Mucosa of gallbladder (tissue), 1 donor: ENCODE data around the gene QKI. TPM values are rescaled to one million over a fixed set of nuclear protein-coding genes. Genes with fewer than 3 reads are reported as not detected.
A peak's percentile ranks its signal among the peaks of the same experiment; 100 is the strongest.
"Not testable (repeated sequence)": the region's sequence is repeated elsewhere in the genome, so short reads cannot be mapped to it uniquely, and the experiment has no call there.

ENCODE experiments used
- DNase-seq: peaks from one replicate; pipeline ENCODE4 v3.0.0-alpha.2; 2020; ENCODE audit warnings: low spot score
- total RNA-seq: library from RNA; stranded (reverse); gene quantifications from one replicate; pipeline ENCODE4 v1.2.1, GENCODE V29; 2021
- donor health status: DM: no; HTN: no; CAD: no.

The QKI gene
- 80.0 TPM for total RNA-seq

DNA sequence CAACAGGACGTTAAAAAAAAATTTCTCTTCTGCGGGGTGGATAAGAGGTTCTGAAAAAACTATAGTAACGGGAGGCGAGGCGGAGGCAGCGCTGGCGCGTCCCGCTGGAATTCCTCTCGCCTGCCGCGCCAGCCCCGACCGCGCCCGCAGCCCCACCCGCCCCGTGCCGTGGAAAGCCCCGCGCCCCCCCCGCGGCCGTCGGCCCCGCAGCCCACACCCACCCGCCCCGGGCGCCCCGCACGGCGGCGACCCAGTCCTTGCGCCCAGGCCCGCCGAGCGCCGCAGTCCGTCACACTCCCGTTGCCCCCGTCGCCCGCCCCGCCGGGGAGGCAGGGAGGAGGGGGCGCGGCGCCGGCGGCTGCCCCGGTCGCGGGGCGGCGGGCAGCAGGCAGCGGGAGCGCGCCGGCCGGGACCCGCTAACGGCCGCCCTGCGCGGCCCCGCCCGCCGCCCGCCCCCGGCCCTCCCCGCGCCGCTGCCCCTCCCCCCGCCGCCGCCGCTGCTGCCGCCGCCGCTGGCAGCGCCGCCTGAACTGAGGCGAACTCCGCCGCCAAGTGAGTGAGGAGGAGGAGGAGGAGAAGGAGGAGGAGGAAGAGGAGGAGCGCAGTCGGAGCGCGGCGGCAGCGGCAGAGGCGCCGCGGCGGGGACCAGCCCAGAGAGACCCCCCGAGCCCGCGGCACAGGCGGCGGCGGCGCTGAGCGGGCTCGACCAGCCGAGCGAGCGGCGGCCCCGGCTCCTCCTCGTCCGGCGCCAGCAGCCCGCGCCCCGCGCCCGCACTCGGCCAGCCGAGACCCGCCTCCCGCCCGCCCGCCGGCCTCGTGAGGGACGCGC, at the start of gene QKI:
Gene QKI (plus strand): TSS at position 602 of the 829 bp plus-strand sequence. CDS start 476 bp downstream, outside the sequence.
- peak; percentile 81 for DNase-seq

DNA sequence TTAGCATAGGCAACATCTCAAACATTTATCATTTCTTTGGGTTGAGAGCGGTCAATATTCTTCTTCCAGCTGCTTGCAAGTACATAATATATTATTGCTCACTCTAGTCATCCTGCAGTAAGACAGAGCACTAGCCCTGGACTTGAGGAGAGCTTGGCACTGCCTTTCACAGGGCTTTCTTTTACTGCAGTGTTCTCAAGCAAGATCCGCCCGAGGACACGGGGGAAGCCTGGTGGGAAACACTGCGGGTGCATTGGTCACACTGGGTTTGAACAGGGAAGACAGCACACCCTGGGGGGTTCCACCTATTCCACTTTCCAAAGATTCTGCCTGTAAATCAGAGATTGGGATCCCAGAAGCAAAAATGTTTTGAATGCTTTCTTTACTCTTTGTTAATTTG, 48.2 kb upstream of the QKI start:
- no peak for DNase-seq

DNA sequence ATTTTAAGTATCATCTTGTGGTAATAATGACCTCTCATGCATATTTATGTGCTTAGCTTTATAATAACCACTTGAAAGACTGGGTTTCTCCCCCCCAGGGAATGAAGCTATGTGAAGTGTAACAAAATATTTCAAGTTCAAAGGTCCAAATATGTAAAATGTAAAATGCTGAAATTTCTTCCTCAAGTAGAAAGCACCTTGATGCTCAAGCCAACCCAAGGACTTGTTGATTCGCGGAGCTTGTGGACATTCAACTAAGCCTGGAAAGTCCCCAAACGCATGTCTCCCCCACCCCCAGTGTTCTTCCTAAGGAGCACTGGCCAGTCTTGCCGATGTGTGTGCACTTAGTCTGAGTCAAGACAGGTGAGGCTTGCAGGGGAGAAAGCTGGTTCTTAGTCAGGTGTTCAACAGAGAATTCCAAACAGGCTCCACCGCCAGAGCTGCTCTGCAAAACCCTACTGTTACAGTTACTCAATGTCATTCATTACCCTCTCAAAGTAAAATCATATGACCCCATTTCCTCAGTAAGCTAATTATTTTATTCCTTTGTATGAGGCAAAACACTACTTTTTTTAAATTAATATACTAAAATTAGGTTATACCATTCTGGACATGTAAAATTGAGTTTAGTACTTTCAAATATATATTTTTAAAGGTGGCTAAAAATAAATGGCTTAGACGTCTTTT, 46.9 kb upstream of the QKI start:
- no peak for DNase-seq

DNA sequence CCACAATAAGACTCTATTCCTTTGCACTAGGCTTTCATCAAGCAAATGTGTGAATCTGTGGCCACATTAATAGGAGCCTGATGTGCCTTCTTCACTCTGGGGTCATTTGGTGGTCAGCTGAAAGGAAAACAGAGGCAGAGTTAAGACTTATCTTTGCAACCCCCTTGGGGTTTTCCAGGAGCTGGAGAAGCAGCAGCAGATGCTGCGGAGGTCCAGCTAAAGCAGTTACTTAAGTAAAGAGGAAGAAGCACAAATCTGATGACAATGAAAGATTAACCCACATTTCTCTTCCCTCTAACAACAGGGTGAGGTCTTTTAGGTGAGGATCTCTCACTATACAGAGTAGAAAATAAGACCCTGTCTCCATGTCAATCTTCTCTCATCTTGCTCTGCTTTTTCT, 45.4 kb upstream of the QKI start:
- DNase-seq = no peak

DNA sequence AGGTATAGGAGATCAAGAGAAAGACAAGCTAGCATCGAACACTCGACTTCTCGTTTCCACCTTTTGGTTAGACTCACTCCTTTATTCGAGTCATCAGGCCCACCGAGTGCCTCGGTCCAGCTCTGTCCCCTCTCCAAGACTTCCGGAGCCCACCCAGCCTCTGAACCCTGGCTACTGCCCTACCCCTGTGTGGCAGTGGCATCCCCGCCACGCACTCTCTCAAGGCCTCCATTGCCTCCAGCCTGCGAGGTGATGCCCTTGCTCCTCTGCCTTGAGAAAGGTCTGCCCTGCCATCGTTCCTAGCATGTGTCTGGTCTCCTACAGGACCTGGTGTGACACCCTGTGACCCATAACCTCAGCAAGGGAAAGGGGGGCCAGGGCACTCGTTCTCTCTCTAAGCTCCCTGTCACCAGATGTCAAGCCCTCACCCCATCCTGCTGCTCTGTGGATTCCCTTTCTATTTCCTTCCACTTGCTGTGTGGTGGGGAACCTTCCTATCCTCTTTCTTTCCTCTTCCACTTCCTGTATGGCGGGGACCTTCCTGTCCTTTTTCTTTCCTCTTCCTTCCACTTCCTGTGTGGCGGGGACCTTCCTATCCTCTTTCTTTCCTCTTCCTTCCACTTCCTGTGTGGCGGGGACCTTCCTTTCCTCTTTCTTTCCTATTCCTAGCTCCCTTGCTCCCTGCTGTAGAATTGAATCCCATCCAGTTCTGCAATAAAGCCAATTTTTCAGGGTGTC, 44.7 kb upstream of the QKI start:
- DNase-seq = no peak

DNA sequence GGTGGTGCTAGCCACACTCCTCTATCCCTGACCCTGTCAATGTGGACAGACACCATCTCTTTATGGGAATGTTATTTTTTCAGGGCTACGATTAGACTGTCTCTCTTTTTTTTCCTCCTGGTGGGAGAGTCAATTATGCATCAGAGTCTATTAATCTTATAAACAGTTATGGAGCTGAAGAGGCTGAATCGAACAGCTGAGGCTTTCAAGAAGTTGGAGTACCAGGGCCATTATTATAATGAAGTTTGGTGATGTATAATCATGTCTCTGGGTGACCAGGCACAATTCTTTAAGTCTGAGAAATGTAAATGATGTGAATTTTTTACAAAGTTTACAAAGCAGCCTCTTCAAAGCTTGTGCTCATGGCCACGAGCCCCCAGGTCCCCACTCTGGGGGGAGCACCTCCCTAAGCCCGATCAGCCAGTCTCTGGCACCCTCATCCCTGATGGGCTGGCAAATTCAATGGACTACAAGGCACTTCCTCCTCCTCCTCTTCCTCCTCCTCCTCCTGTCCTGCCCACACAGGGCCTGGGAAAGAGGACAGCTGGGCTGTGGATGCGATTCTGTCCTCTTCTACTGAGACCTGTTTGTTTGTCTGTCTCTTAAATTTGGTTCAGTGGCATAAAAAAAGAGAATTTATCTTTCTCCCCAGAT, 43.9 kb upstream of the QKI start:
- DNase-seq = no peak

DNA sequence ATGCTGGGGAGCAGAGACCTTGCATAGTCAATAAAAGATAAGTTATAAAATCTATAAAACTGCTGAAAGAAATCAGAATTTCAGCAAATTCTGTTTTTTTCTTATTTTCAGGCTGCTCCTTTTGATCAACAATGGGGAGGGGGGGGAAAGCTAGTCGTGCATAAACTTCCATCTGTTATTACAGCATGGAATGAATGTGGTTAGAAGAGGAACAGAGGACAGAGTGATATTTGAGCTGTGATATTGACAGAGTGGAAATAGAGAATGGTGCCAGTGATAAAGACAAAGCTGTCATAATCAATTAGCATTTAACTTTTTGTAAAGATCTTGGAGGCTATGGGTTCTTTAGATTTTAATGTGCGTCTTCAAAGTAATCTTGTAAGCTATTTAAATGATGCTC, 43.4 kb upstream of the QKI start:
- no peak for DNase-seq

DNA sequence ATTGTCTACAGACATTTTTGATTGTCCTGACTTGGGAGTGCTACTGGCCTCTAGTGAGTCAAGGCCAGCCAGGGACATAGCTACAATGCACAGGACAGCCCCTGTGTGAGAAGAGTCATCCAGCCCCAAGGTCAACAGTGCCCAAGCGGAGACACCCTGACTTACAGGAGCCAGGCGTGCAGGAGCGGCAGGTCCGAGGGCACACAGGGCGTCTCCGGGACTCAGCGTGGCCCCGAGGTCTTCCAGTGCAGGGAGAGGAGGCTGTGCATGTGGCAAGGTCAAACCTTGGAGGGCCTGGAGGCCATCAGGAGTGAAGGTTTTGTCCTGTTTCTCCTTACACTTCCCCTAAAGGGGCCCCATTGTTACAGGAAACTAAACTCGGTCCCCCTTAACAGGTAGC, 41.3 kb upstream of the QKI start:
- DNase-seq = no peak

DNA sequence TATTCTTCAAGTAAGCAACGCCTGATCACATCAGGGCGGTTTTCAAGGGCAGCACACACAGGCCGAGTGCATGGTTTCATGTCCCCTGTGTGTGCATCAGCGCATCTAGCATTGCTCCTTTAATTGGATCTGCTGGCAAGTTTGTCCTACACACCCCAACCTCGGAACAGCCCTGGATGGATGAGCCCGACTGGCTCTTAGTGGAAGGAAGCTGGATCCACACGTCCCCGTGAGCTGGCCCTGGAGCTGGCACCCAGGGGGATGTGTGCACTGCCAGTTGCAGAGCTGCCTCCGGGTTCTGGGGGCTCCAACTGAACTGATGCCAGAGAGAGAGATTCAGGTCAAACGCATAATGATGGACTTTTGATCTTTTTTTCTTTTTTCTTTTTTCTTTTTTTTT, 39.2 kb upstream of the QKI start:
- DNase-seq = no peak

DNA sequence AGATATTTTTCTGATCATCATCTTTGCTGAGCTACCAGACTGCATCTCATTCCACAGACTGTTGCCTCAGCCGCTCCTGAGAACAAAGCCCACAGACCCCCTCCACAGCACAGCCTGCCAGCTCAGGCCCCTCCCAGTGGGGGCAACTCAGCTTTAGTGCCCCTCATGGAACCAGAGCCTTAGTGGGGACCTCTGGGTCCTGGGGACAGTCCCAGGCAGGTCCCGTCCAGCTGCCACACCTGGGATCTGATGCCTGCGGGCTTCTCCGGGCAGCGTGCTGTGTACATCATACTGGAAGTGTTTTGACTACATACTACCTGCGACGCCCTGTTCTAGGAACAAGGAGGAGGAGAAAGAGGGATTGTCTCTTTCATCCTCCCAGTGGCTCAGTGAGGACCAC, 38.3 kb upstream of the QKI start:
- no peak for DNase-seq

DNA sequence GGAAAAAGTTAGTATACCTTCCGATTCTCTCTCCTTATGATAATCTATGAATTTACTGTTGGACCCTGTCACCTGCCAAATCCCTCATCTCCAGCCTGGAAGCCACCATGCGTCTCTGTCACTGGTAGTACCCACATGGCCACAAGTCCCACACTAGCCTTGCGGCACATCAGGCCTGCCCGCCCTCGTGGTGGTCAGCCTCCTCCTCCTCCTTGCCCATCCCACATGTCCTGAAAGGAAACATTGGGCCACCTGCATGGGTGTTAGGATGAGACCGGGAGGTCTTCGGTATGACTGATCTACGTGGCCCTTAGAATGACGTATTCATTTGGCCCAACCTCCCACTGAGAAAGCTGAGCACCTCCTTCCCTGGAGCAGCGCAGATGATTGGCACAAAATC, 37.0 kb upstream of the QKI start:
- no peak for DNase-seq

DNA sequence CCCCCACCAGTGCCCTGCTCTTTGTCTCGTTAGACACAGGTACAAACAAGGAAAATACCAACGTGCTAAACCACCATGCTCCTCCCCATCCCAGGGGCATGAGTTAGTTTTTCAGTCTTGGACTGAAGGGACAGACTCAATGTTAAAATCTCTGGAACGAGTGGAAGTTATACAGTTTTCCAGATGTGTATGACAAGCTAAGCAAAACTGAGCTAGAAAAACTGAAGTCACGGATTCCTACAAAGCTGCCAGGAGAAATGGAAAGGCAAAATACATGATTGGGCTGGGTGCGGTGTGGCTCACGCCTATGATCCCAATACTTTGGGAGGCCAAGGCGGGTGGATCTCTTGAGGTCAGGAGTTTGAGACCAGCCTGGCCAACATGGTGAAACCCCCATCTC, 34.3 kb upstream of the QKI start:
- DNase-seq = no peak

DNA sequence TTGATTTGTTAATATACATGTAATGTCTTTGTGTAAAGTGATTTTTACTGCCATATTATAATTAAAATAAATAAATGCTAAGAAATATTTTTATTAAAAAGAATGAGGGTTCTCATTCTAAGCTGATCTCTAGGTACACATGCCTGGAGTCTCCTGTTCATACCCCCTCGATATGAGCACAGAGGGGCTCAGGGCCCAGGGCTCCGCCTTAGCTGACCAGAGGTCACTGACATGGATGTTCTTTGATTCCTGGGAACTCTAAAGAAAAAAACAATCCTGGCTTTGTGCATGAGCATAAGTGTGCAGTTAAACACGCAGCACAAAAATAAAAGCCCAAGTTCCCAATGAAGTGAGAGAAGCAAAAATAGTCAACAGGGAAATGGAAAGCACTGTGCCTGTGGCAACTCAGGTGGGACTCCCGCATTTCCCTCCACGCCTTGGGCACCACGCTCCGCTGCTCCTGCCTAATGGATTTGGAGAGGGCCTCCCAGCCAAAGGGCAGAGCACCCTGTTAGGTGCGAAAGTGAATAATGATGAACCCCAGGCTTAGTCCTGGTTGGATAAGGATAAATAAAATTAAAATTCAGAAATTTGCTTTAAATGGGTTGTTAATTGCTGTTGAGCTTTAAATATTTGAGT, 33.3 kb upstream of the QKI start:
- no peak for DNase-seq

DNA sequence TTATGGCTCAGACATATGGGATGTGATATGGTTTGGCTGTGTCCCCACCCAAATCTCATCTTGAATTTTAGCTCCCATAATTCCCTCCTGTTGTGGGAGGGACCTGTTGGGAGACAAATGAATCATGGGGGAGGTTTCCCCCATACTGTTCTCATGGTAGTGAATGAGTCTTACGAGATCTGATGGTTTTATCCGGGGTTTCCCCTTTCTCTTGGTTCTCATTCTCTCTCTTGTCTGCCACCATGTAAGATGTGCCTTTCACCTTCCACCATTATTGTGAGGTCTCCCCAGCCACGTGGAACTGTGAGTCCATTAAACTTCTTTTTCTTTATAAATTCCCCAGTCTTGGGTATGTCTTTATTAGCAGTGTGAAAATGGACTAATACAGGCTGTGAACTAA, 31.1 kb upstream of the QKI start:
- DNase-seq = not testable (repeated sequence)

DNA sequence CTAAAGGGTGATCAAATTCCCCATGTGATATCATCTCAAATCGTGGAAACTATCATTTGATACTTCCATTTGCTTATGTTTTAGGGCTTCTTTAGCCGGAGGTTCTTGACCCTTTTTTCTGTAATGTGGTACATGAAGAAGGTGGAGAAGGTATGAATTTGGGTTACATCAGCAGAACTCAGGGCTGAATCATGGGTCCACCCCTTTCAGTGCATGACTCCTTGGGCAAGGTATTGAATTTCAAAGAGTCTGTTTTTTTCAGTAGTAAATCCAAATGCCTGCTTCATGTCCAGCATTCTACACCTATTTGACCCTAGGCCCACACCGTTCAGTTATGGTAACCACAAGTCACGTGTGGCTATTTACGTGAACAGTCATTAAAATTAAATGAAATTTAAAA, 30.6 kb upstream of the QKI start:
- no peak for DNase-seq

DNA sequence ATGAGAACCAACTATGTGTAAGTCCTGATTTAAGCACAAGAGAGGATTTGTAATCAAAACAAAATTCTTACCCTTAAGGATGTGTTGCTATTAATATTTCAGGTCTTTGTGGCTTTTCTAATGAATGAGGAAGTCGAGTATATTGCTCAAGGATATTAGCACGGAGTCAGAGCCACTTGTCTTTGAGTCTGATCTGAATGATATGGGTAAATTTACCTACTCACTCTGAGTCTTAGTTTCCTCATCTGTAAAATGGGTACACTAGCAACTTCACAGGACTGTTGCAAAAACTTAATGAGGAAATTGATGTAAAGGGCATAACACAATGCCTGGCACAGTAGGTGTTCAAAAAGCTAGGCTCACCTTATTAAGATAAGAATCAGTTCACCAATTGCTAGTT, 30.0 kb upstream of the QKI start:
- no peak for DNase-seq

DNA sequence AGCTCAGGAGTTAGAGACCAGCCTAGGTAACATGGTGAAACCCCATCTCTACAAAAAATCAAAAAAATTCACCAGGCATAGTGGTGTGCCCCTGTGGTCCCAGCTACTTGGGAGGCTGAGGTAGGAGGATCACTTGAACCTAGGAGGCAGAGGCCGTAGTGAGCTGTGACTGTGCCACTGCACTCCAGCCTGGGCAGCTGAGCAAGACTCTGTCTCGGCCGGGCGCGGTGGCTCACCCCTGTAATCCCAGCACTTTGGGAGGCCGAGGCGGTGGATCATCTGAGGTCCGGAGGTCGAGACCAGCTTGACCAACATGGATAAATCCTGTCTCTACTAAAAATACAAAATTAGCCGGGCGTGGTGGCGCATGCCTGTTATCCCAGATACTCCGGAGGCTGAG, 29.0 kb upstream of the QKI start:
- DNase-seq = not testable (repeated sequence)

DNA sequence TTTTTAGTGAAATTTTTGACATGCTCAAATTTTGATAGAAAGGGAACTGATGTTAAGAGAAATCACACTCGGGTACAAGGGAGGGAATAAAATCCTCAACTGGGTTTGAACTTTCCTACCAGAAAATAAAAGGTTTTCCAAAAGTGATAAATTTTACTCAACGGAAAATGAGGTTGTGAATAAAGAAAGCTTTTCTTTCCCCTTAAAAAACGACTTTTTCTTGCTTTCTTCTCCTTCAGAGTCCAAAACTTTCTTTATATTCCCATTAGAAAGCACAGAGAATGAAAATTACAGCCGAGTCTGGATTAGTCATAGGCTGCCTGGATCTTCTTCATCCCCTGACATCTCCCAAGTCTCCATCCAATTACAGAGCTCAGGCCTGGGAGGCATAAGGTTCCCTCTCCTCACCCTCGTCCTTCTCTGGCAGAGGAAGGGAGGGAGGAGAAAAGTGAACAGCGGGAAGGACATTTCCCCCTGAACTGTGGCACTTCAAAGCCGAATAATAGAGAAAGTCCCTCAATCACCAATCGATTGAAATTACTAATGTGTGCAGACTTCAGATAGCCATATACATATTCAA, 28.1 kb upstream of the QKI start:
- no peak for DNase-seq

DNA sequence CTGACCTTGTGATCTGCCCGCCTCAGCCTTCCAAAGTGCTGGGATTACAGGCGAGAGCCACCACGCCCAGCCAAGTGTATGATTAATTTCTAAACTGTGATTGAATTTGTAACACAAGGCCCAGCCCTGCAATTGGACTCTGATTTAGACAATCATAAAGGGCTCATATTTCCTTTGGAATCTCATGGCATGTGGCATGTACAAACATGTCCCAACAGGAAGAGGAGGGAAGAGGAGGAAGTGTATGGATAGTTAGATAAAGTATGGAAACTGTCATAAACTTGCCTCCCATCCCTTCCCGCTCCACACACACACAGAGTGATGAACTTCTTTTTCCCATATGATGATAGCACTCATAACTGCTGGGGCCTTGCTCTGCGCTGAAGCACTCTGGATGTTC, 27.2 kb upstream of the QKI start:
- DNase-seq = no peak

DNA sequence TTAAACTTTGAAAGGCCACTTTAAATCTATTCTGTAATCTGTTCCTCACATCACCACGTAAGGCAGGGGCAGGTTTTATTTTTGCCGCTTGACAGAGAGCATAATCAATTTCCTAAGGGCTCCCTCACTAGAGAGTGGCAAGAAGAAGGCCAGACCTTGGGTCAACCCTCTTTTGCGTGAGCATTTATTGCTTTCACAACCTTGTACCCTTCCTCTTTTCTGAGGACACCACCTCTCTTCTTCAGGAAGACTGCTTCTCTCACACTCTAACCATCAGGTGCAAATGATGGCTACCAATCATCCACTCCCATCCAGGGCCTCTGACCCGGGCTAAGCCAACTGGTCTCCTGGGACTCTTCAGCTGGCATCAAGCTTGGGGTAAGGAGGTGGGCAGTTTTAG, 25.2 kb upstream of the QKI start:
- no peak for DNase-seq

DNA sequence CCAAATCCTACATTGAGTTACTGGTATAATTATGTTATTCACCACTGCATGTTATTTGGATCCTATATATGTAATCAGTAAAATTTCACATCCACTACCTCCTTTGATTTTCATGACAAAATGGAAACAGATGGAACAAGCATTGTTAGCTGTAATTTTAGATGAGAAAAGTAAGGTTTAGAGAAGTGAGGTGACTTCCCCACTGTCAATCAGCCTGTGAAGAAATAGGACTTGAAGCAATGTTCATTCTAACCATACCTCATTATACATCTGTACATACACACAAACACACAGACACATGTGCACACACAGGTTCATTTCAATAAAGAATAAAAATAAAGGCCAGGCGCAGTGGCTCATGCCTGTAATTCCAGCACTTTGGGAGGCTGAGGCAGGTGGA, 23.7 kb upstream of the QKI start:
- DNase-seq = no peak
